Transverse colon (tissue), 4 donors: ENCODE data around the gene FAM153A.
"Not testable (repeated sequence)": the region's sequence is repeated elsewhere in the genome, so short reads cannot be mapped to it uniquely, and the experiment has no call there.

ENCODE experiments used
- EP300 ChIP-seq: sonication (generic); formaldehyde crosslinking; IDR thresholded peaks from one replicate; pipeline ENCODE4 v1.6.1; 2017; ENCODE audit warnings: antibody characterized with exemption, low read depth
- POLR2A ChIP-seq: fragments of 450-650 bp; IDR thresholded peaks from one replicate; pipeline ENCODE4 v1.6.1; 2016; ENCODE audit warnings: antibody characterized with exemption, mild to moderate bottlenecking, moderate library complexity
- POLR2AphosphoS5 ChIP-seq, 3 donors: sonication (generic); formaldehyde crosslinking; IDR thresholded peaks; one replicate each; pipeline ENCODE4 v1.6.1; 2016; ENCODE audit warnings: antibody characterized with exemption in 3 of 3
- TF ChIP-seq, protein P1 (sequence below), 5 experiments: fragments of 200-600 bp in 3 of 5; fragments of 450-650 bp in 2 of 5; sonication (generic) in 3 of 5; IDR thresholded peaks; 1 replicate in 2 of 5; 2 replicates in 3 of 5; pipeline ENCODE4 v1.5.1; 2016 to 2017; ENCODE audit warnings: antibody characterized with exemption in 5 of 5, inconsistent platforms in 3 of 5, mild to moderate bottlenecking in 2 of 5, moderate library complexity in 1 of 5

DNA sequence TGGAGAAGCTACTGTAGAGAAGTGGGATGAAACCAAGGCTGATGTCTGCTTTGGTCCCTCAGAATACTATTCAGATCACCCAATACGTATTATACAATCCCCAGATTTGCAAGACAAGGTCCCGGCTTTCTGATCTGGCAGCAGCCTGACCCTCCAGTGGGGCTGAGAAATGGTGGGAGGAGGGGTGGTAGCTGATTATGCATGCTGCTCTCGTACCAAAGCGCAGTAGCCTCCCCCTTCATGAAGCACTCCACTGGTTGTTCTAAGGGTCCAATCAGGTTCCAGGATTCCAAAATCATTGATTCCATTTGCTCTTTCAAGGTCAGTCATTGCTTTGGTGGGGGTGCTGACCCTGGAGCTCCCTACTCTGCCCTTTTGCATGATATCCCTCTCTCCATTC lies 49.6 kb upstream of the FAM153A start:
- TF ChIP-seq POLR2AphosphoS5 (IDR thresholded peaks at IDR 0.05); POLR2A; EP300: not testable (repeated sequence)
- TF ChIP-seq, protein P1, sequence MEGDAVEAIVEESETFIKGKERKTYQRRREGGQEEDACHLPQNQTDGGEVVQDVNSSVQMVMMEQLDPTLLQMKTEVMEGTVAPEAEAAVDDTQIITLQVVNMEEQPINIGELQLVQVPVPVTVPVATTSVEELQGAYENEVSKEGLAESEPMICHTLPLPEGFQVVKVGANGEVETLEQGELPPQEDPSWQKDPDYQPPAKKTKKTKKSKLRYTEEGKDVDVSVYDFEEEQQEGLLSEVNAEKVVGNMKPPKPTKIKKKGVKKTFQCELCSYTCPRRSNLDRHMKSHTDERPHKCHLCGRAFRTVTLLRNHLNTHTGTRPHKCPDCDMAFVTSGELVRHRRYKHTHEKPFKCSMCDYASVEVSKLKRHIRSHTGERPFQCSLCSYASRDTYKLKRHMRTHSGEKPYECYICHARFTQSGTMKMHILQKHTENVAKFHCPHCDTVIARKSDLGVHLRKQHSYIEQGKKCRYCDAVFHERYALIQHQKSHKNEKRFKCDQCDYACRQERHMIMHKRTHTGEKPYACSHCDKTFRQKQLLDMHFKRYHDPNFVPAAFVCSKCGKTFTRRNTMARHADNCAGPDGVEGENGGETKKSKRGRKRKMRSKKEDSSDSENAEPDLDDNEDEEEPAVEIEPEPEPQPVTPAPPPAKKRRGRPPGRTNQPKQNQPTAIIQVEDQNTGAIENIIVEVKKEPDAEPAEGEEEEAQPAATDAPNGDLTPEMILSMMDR (IDR thresholded peaks at IDR 0.05), result not testable (repeated sequence)
